Adrenal gland (tissue), 12 donors: Measurements from ENCODE around the gene SLC12A6. TPM values are rescaled to one million over a fixed set of nuclear protein-coding genes. Genes with fewer than 3 reads are reported as not detected.

Source experiments
- DNase-seq, 7 donors: peaks; one replicate each; pipeline ENCODE4 v3.0.0-alpha.2; 2019 to 2020
- H3K27ac ChIP-seq, 5 donors: fragments of 200-600 bp; sonication (generic) in 4 of 5; 1 replicate in 3 of 5; 2 replicates in 2 of 5; pipeline versions ENCODE4 v1.5.1 to v1.8.0; 2016 to 2020; ENCODE audit warnings: mild to moderate bottlenecking in 1 of 5
- H3K27me3 ChIP-seq: fragments of 200-600 bp; 2 replicates; pipeline ENCODE4 v1.8.0; 2021
- H3K36me3 ChIP-seq, 2 donors: fragments of 200-600 bp; replicated peaks in 1 of 2; 1 replicate in 1 of 2; 2 replicates in 1 of 2; pipeline versions ENCODE4 v1.5.1 to v1.8.0; 2018 to 2022
- H3K4me1 ChIP-seq, 2 donors: fragments of 200-600 bp; replicated peaks in 1 of 2; 1 replicate in 1 of 2; 2 replicates in 1 of 2; pipeline versions ENCODE4 v1.5.1 to v1.8.0; 2018 to 2021
- H3K4me3 ChIP-seq, 4 donors: fragments of 200-600 bp; sonication (generic) in 3 of 4; one replicate each; pipeline ENCODE4 v1.5.1; 2016 to 2018
- H3K9me3 ChIP-seq, 3 donors: fragments of 200-600 bp; sonication (generic) in 1 of 3; replicated peaks in 1 of 3; 1 replicate in 2 of 3; 2 replicates in 1 of 3; pipeline versions ENCODE4 v1.5.1 to v1.8.0; 2016 to 2021
- POLR2A ChIP-seq, 2 donors: fragments of 450-650 bp; IDR thresholded peaks; one replicate each; pipeline ENCODE4 v1.6.1; 2017; ENCODE audit warnings: antibody characterized with exemption in 2 of 2, mild to moderate bottlenecking in 2 of 2, moderate library complexity in 1 of 2
- WGBS, 4 donors: extraction: QIAGEN DNeasy Blood & Tissue Kit in 2 of 4; methylation state at CpG; one replicate each; pipeline versions ENCODE4 v1.1.5 to v1.1.7; 2013 to 2017; 5-methylcytosine and 5-hydroxymethylcytosine counted together
- intact Hi-C, 2 donors: fragments of 100-400 bp; cut with DNase I; formaldehyde crosslinking; loops; one replicate each; pipeline versions ENCODE4 v1.14.1 to v1.15.0; 2022 to 2023
- microRNA counts, 2 donors: library from miRNA; unstranded; fragments of <30 nt; microRNA quantifications; one replicate each; lab custom pipeline; 2016
- microRNA-seq, 3 donors: library from miRNA; unstranded; fragments of <30 nt; microRNA quantifications; one replicate each; pipeline ENCODE4, GENCODE V29; 2017 to 2020
- polyA plus RNA-seq, 3 donors: library from polyadenylated mRNA; stranded (reverse); fragments of 200-250 nt in 2 of 3; fragments of 350-450 nt in 1 of 3; fragmentation: Illumina TruSeq in 1 of 3; extraction: RNeasy Lipid Tissue Mini Kit (QIAGEN cat#74804) in 1 of 3; gene quantifications; one replicate each; pipeline ENCODE4 v1.2.3, GENCODE V29; 2013 to 2014
- small RNA-seq, 2 donors: library from RNA; depleted of rRNA; stranded (forward); fragments of <200 nt; gene quantifications; one replicate each; pipeline ENCODE3, GENCODE V24; 2016
- total RNA-seq, 9 donors: library from RNA; depleted of rRNA in 4 of 9; stranded (reverse); fragments of >200 nt in 4 of 9; fragments of 120-200 nt in 1 of 9; fragmentation: NEBNext Ultra II Directional in 1 of 9; extraction: Animal tissue kit (Norgen Biotek cat#: 25700) in 1 of 9; gene quantifications; one replicate each; pipeline versions ENCODE4 v1.1.0 to v1.2.4, GENCODE V29; 2013 to 2023
- TF ChIP-seq, protein P1 (sequence below), 6 experiments: fragments of 450-650 bp in 4 of 6; fragments of 200-600 bp in 2 of 6; sonication (generic) in 1 of 6; IDR thresholded peaks; 1 replicate in 5 of 6; 2 replicates in 1 of 6; pipeline versions ENCODE4 v1.5.1 to v1.8.0; 2016 to 2021; ENCODE audit warnings: antibody characterized with exemption in 6 of 6, mild to moderate bottlenecking in 2 of 6, moderate library complexity in 1 of 6
- donor health status: healthy with polysubstance abuse.
- donor health status: Bipolar disorder and iron deficiency.
- donor health status: DM: yes; HTN: yes; CAD: no.
- donor health status: DM: no; HTN: no; CAD: no.
- donor health status: DM: no; HTN: no; CAD: no.
- donor health status: DM: yes; HTN: yes; CAD: no.

Gene SLC12A6
- total and polyA plus RNA-seq, 12 donors, result 3.3 to 101 (median 17.3) TPM

- H3K36me3 ChIP-seq, result no peaks in the 10 kb centered on the region
- no peaks in the 10 kb centered on the region for H3K27me3 ChIP-seq
- no peak for DNase-seq
- H3K4me3 ChIP-seq, result no peak overlapping the region
- no peak overlapping the region for H3K27ac ChIP-seq
- 72 to 92% (median 86%) methylated on average over 4 of the region's 4 CpGs for WGBS, 4 donors
- H3K4me1 ChIP-seq, result peaks cover 0 to 11% of the 10 kb centered on the region in 2 donors
- H3K9me3 ChIP-seq, result no peaks in the 10 kb centered on the region
- intact Hi-C loops, result no loop called here
- TF ChIP-seq, protein P1, sequence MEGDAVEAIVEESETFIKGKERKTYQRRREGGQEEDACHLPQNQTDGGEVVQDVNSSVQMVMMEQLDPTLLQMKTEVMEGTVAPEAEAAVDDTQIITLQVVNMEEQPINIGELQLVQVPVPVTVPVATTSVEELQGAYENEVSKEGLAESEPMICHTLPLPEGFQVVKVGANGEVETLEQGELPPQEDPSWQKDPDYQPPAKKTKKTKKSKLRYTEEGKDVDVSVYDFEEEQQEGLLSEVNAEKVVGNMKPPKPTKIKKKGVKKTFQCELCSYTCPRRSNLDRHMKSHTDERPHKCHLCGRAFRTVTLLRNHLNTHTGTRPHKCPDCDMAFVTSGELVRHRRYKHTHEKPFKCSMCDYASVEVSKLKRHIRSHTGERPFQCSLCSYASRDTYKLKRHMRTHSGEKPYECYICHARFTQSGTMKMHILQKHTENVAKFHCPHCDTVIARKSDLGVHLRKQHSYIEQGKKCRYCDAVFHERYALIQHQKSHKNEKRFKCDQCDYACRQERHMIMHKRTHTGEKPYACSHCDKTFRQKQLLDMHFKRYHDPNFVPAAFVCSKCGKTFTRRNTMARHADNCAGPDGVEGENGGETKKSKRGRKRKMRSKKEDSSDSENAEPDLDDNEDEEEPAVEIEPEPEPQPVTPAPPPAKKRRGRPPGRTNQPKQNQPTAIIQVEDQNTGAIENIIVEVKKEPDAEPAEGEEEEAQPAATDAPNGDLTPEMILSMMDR (IDR thresholded peaks at IDR 0.05), result no peak
- no peak for TF ChIP-seq POLR2A (IDR thresholded peaks at IDR 0.05)
Observed at GRCh38 chr15:34185666-34186065, 151.9 kb downstream of the SLC12A6 start.

DNA sequence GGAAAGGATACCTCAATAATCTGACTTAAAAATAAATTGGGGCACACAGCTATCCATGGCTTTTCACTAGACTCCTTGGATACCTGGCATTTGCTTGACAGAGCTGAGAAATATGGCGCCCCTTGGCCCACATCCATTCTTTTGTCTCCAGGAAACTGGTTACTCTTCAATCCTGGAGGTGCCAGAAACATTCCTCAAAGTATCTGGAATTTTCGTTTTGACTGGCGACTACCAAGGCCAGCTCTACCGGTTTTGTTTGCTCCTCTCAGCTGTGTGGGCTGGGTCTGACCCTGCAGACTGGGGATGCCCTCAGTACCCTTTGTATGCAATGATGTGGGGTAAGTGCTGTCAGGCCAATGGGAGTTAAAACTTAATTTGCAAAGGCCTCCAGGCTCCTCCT, 154.6 kb downstream of the SLC12A6 start:
- Histone ChIP-seq H3K4me3 (no peak overlapping the region), H3K27me3 (no peaks in the 10 kb centered on the region), H3K4me1 (peaks cover 0 to 6% of the 10 kb centered on the region in 2 donors), H3K36me3 (no peaks in the 10 kb centered on the region), H3K27ac (no peak overlapping the region), H3K9me3 (no peaks in the 10 kb centered on the region)
- intact Hi-C loops, result no loop called here
- peak in 1 of 7 donors; percentile 7 for DNase-seq
- TF ChIP-seq, protein P1 (IDR thresholded peaks at IDR 0.05), result no peak
- TF ChIP-seq POLR2A (IDR thresholded peaks at IDR 0.05), result no peak
- WGBS, 4 donors, result 34 to 48% (median 37%) methylated on average over 4 of the region's 4 CpGs

MicroRNAs within 50 kb of the gene (microRNA counts, 767-probe panel; counts per million panel counts)
- microRNA hsa-miR-1233 (lab: Ali Mortazavi, UCI), result 0 to 459 counts per million in 2 donors

Small RNA genes within 50 kb of the gene (microRNA-seq; reads per million reads assigned to microRNA genes)
- gene MIR1233-1, result 0 reads per million in 3 donors

Small RNA genes within 50 kb of the gene (small RNA-seq; reads per million reads assigned to genes)
- 0 reads per million in 2 donors for gene MIR1233-1
- gene RF00019, result 0 reads per million in 2 donors

Other genes with a start within 250 kb of the SLC12A6 start
- 100 to 1,000 TPM in 3 of 9 donors, 10 to 100 TPM in 6; 62.4 to 127 (median 88.2) TPM for gene EMC7, start 235.9 kb downstream of the SLC12A6 start, total RNA-seq
- gene EMC7, start 235.9 kb downstream of the SLC12A6 start, polyA plus RNA-seq, result 100 to 1,000 TPM in 2 of 3 donors, 10 to 100 TPM in 1; 36.4 to 268 (median 128) TPM
- 1 to 10 TPM in 7 of 9 donors, under 1 TPM in 2; 0.30 to 3.0 (median 1.6) TPM for gene PGBD4, start 235.7 kb downstream of the SLC12A6 start, total RNA-seq
- gene PGBD4, start 235.7 kb downstream of the SLC12A6 start, polyA plus RNA-seq, result 1 to 10 TPM in 2 of 3 donors, under 1 TPM in 1; 0.40 to 1.8 (median 1.1) TPM
- 10 to 100 TPM; 10.3 to 63.9 (median 27.2) TPM for gene KATNBL1, start 127.7 kb downstream of the SLC12A6 start, total RNA-seq
- 10 to 100 TPM; 16.1 to 23.6 (median 19.7) TPM for gene KATNBL1, start 127.7 kb downstream of the SLC12A6 start, polyA plus RNA-seq
- 100 to 1,000 TPM; 103 to 287 (median 139) TPM for gene EMC4, start 112.8 kb downstream of the SLC12A6 start, total RNA-seq
- 100 to 1,000 TPM in 2 of 3 donors, 10 to 100 TPM in 1; 95.2 to 178 (median 158) TPM for gene EMC4, start 112.8 kb downstream of the SLC12A6 start, polyA plus RNA-seq
- gene NOP10, start 5.4 kb upstream of the SLC12A6 start, total RNA-seq, result 100 to 1,000 TPM; 136 to 353 (median 174) TPM
- 100 to 1,000 TPM; 158 to 290 (median 170) TPM for gene NOP10, start 5.4 kb upstream of the SLC12A6 start, polyA plus RNA-seq
- gene NUTM1, start 5.5 kb upstream of the SLC12A6 start, total RNA-seq, result under 1 TPM in 1 of 9 donors, not detected in 8; 0.22 TPM
- under 1 TPM in 1 of 3 donors, not detected in 2; 0.05 TPM for gene NUTM1, start 5.5 kb upstream of the SLC12A6 start, polyA plus RNA-seq
- gene LPCAT4, start 29.4 kb upstream of the SLC12A6 start, total RNA-seq, result 10 to 100 TPM in 5 of 9 donors, 1 to 10 TPM in 4; 1.2 to 21.1 (median 11.4) TPM
- 10 to 100 TPM in 2 of 3 donors, 1 to 10 TPM in 1; 5.6 to 31.6 (median 29.0) TPM for gene LPCAT4, start 29.4 kb upstream of the SLC12A6 start, polyA plus RNA-seq
- gene GOLGA8A, start 100.0 kb upstream of the SLC12A6 start, total RNA-seq, result 10 to 100 TPM in 7 of 9 donors, 1 to 10 TPM in 2; 5.6 to 45.9 (median 15.7) TPM
- gene GOLGA8A, start 100.0 kb upstream of the SLC12A6 start, polyA plus RNA-seq, result 100 to 1,000 TPM in 2 of 3 donors, 10 to 100 TPM in 1; 11.6 to 169 (median 145) TPM
- gene GOLGA8B, start 245.9 kb upstream of the SLC12A6 start, total RNA-seq, result 100 to 1,000 TPM in 1 of 9 donors, 10 to 100 TPM in 8; 11.4 to 133 (median 60.0) TPM
- 100 to 1,000 TPM in 2 of 3 donors, 10 to 100 TPM in 1; 22.8 to 250 (median 183) TPM for gene GOLGA8B, start 245.9 kb upstream of the SLC12A6 start, polyA plus RNA-seq